HL-60 (cell line): ENCODE measurements around the gene MORC4.

Source experiments
- DNase-seq, 2 experiments: peaks; one replicate each; pipeline ENCODE4 v3.0.0-alpha.2; 2010 to 2020; ENCODE audit warnings: low read depth in 1 of 2, low spot score in 1 of 2
- H3K27ac ChIP-seq: fragments of 250-450 bp; sonication (Bioruptor Pico); replicated peaks from 2 replicates; pipeline ENCODE4 v1.5.1; 2020; ENCODE audit warnings: mild to moderate bottlenecking, moderate library complexity
- H3K27me3 ChIP-seq: fragments of 250-450 bp; sonication (Bioruptor Pico); 2 replicates; pipeline ENCODE4 v1.5.1; 2021; ENCODE audit warnings: mild to moderate bottlenecking, moderate library complexity; ENCODE audit not compliant: insufficient read depth, poor library complexity, severe bottlenecking
- H3K4me3 ChIP-seq: replicated peaks from 2 replicates; pipeline ENCODE4 v1.5.1; 2011; ENCODE audit warnings: mild to moderate bottlenecking, control low read depth, low read length; ENCODE audit not compliant: insufficient read depth
- GABPA ChIP-seq: IDR thresholded peaks from 2 replicates; pipeline ENCODE4 v1.6.1; 2012; ENCODE audit warnings: low read depth
- POLR2AphosphoS5 ChIP-seq: IDR thresholded peaks from 2 replicates; pipeline ENCODE4 v1.6.1; 2012; ENCODE audit warnings: low read depth
- SPI1 ChIP-seq: IDR thresholded peaks from 2 replicates; pipeline ENCODE4 v1.6.1; 2012; ENCODE audit warnings: low read depth, mild to moderate bottlenecking, borderline replicate concordance
- TF ChIP-seq, protein P1 (sequence below): IDR thresholded peaks from one replicate; pipeline ENCODE4 v1.5.1; 2011; ENCODE audit warnings: low read length, control low read depth, inconsistent platforms; ENCODE audit not compliant: insufficient read depth
- TF ChIP-seq, protein P2 (sequence below): IDR thresholded peaks from 2 replicates; pipeline ENCODE4 v1.6.1; 2012; ENCODE audit warnings: low read depth; ENCODE audit not compliant: insufficient replicate concordance

Gene MORC4

DNA sequence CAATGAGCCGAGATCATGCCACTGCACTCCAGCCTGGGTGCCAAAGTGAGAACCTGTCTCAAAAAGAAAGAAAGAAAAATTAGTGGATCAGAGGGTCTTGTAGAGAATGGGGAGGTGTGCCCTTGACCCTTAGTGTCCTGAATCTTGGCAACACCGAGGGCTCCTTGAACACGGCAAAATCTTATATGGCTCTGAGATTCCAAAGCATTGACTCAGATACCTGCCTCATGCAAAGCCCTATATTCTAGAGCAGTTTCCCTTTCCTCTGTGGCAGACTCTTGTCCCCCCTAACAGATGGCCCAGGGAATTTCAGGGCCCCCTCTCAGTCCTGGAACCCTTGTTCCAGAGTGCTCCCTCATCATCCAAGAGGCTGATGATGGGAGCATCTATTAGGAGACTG lies 73.0 kb downstream of the MORC4 start:
- DNase-seq = no peak
- TF ChIP-seq, protein P1, sequence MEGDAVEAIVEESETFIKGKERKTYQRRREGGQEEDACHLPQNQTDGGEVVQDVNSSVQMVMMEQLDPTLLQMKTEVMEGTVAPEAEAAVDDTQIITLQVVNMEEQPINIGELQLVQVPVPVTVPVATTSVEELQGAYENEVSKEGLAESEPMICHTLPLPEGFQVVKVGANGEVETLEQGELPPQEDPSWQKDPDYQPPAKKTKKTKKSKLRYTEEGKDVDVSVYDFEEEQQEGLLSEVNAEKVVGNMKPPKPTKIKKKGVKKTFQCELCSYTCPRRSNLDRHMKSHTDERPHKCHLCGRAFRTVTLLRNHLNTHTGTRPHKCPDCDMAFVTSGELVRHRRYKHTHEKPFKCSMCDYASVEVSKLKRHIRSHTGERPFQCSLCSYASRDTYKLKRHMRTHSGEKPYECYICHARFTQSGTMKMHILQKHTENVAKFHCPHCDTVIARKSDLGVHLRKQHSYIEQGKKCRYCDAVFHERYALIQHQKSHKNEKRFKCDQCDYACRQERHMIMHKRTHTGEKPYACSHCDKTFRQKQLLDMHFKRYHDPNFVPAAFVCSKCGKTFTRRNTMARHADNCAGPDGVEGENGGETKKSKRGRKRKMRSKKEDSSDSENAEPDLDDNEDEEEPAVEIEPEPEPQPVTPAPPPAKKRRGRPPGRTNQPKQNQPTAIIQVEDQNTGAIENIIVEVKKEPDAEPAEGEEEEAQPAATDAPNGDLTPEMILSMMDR = no peak
- no peak for TF ChIP-seq POLR2AphosphoS5
- no peak for TF ChIP-seq GABPA
- TF ChIP-seq, protein P2, sequence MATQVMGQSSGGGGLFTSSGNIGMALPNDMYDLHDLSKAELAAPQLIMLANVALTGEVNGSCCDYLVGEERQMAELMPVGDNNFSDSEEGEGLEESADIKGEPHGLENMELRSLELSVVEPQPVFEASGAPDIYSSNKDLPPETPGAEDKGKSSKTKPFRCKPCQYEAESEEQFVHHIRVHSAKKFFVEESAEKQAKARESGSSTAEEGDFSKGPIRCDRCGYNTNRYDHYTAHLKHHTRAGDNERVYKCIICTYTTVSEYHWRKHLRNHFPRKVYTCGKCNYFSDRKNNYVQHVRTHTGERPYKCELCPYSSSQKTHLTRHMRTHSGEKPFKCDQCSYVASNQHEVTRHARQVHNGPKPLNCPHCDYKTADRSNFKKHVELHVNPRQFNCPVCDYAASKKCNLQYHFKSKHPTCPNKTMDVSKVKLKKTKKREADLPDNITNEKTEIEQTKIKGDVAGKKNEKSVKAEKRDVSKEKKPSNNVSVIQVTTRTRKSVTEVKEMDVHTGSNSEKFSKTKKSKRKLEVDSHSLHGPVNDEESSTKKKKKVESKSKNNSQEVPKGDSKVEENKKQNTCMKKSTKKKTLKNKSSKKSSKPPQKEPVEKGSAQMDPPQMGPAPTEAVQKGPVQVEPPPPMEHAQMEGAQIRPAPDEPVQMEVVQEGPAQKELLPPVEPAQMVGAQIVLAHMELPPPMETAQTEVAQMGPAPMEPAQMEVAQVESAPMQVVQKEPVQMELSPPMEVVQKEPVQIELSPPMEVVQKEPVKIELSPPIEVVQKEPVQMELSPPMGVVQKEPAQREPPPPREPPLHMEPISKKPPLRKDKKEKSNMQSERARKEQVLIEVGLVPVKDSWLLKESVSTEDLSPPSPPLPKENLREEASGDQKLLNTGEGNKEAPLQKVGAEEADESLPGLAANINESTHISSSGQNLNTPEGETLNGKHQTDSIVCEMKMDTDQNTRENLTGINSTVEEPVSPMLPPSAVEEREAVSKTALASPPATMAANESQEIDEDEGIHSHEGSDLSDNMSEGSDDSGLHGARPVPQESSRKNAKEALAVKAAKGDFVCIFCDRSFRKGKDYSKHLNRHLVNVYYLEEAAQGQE = no peak
- no peak for TF ChIP-seq SPI1
- no peak overlapping the region for H3K27ac ChIP-seq
- H3K27me3 ChIP-seq = no peaks in the 10 kb centered on the region
- H3K4me3 ChIP-seq = no peak overlapping the region

DNA sequence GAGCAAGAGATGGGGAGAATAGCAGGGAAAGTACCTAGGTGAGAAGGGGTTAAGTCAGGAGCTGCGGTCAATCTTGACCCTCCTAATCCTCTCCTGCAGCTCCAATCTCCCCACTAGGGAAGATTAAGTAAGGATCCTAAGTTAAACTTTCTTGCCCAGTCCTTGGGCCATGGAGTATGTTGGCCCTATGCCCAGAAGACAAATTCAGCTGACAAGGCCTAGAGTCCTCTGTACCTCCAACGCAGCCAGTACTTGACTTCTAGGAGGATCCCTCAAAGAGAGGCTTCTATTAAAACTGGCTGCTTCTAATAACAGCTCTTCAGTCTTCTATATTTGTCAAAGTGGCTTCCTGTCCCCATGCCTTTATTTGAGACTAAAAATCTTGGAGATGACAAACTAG lies 78.4 kb downstream of the MORC4 start:
- Histone ChIP-seq H3K27ac (no peak overlapping the region), H3K4me3 (no peak overlapping the region), H3K27me3 (no peaks in the 10 kb centered on the region)
- no peak for DNase-seq
- no peak for TF ChIP-seq SPI1
- TF ChIP-seq, protein P2 = no peak
- TF ChIP-seq, protein P1 = no peak

DNA sequence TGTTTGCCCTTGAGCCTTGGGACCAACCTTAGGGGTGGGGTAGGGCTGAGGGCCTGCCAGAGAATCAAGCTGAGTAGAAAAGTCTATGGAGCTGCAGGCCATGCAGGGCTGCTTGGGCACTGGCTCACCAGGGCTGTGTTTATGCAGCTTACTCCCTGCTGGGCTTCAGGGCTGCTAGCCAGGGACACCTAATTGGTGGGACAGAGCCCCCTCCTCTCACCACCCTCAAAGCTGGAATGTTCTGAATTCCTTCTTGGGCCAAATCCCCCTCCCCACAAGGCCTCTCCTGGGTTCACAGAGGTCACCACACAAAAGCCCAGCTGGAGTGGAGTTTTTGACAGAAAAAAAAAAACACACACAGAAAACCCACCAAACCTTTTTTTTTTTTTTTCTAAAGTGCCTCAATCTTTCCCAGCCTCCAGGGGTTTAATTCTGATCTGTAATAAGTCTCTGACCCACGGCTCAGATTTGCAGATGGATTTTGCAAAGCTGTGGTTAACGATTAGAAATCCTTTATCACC lies 80.0 kb downstream of the MORC4 start, which contains the start of gene CLDN2:
CLDN2 (plus strand) TSS at position 471 of the 521 bp plus-strand sequence. CDS start 7,827 bp downstream, outside the sequence.
- Histone ChIP-seq H3K27ac (no peak within 1 kb of the TSS), H3K4me3 (no peak within 1 kb of the TSS), H3K27me3 (no peaks in the 10 kb centered on the region)
- no peak for TF ChIP-seq GABPA
- TF ChIP-seq, protein P1 = no peak
- TF ChIP-seq, protein P2 = no peak
- no peak for TF ChIP-seq SPI1
- no peak for TF ChIP-seq POLR2AphosphoS5
- DNase-seq = no peak
